ENCODE data around the gene APOO. TPM values are rescaled to one million over a fixed set of nuclear protein-coding genes. Genes with fewer than 3 reads are reported as not detected.

APOO gene
- total and polyA plus RNA-seq, 9 donors, result 6.0 to 39.5 (median 13.3) TPM

DNA sequence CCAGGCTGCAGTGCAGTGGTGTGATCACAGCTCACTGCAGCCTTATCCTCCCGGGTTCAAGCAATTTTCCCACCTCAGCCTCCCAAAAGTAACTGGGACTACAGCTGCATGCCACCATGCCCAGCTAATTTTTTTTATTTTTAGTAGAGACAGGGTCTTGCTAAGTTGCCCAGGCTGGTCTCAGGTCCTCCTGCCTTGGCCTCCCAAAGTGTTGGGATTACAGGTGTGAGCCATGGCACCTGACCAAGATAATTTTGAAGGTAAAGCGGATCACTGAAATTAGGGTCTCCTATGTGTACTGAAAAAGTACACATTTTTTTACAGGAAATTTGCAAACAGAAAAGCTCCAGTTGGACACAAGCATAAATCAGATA, 120.0 kb downstream of the APOO start:
- intact Hi-C loops (cut with DNase I), result loop anchor here in 1 of 4 donors (10.0 kb wide), 1 partner anchor 117 kb away; the partner anchor contains the start of genes APOO and CXorf58
- Histone ChIP-seq H3K27ac (no peak overlapping the region), H3K4me3 (no peak overlapping the region), H3K4me1 (ENCODE audit: insufficient read depth) (peaks cover 2% of the 10 kb centered on the region), H3K27me3 (no peaks in the 10 kb centered on the region), H3K36me3 (no peaks in the 10 kb centered on the region), H3K9me3 (no peaks in the 10 kb centered on the region)
- TF ChIP-seq POLR2A (IDR thresholded peaks at IDR 0.05) (no peak), EP300 (IDR thresholded peaks at IDR 0.05) (no peak)
- TF ChIP-seq, protein P1, sequence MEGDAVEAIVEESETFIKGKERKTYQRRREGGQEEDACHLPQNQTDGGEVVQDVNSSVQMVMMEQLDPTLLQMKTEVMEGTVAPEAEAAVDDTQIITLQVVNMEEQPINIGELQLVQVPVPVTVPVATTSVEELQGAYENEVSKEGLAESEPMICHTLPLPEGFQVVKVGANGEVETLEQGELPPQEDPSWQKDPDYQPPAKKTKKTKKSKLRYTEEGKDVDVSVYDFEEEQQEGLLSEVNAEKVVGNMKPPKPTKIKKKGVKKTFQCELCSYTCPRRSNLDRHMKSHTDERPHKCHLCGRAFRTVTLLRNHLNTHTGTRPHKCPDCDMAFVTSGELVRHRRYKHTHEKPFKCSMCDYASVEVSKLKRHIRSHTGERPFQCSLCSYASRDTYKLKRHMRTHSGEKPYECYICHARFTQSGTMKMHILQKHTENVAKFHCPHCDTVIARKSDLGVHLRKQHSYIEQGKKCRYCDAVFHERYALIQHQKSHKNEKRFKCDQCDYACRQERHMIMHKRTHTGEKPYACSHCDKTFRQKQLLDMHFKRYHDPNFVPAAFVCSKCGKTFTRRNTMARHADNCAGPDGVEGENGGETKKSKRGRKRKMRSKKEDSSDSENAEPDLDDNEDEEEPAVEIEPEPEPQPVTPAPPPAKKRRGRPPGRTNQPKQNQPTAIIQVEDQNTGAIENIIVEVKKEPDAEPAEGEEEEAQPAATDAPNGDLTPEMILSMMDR (IDR thresholded peaks at IDR 0.05), result no peak
- no peak for DNase-seq
- 76 to 88% (median 87%) methylated on average over 2 of the region's 2 CpGs for WGBS, 3 donors

DNA sequence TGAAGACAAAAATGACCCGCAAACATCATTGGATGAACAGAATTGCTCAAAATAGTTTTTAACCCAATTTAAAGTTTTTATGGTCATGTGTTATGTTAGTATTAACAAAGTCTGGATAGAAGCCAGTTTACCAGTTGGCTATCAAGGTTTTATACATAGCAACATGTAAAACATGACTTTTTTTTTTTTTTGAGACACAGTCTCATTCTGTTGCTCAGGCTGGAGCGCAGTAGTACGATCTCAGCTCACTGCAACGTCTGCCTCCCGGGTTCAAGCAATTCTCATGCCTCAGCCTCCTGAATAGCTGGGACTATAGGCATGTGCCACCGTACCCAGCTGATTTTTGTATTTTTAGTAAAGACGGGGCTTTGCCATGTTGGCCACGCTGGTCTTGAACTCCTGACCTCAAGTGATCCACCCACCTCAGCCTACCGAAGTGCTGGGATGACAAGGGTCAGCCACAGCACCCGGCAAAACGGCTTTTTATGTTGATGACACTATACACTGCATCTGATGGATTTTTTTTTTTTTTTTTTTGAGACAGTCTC, 121.4 kb downstream of the APOO start:
- Histone ChIP-seq H3K4me3 (no peak overlapping the region), H3K36me3 (no peaks in the 10 kb centered on the region), H3K27ac (no peak overlapping the region), H3K27me3 (no peaks in the 10 kb centered on the region), H3K9me3 (no peaks in the 10 kb centered on the region), H3K4me1 (ENCODE audit: insufficient read depth) (peaks cover 2% of the 10 kb centered on the region)
- 72 to 78% (median 74%) methylated on average over 11 of the region's 11 CpGs for WGBS, 3 donors
- intact Hi-C loops (cut with DNase I), result loop anchor here in 1 of 4 donors (10.0 kb wide), 1 partner anchor 118 kb away; the partner anchor contains the start of genes APOO and CXorf58
- TF ChIP-seq, protein P1 (IDR thresholded peaks at IDR 0.05), result no peak
- TF ChIP-seq POLR2A (IDR thresholded peaks at IDR 0.05) (no peak), EP300 (IDR thresholded peaks at IDR 0.05) (no peak)
- no peak for DNase-seq

DNA sequence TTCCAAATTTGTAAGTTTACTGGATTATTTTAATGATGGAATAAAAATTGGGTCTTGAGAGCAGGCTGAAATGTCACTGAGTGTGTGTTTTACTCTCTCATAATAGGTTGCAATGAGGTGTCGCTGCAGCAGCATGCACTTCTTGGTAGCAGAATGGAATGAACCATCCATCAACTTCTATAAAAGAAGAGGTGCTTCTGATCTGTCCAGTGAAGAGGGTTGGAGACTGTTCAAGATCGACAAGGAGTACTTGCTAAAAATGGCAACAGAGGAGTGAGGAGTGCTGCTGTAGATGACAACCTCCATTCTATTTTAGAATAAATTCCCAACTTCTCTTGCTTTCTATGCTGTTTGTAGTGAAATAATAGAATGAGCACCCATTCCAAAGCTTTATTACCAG, 122.2 kb downstream of the APOO start:
- TF ChIP-seq POLR2A (IDR thresholded peaks at IDR 0.05) (no peak), EP300 (IDR thresholded peaks at IDR 0.05) (no peak)
- TF ChIP-seq, protein P1 (IDR thresholded peaks at IDR 0.05), result no peak
- intact Hi-C loops (cut with DNase I), result loop anchor here in 1 of 4 donors (10.0 kb wide), 1 partner anchor 119 kb away; the partner anchor contains the start of genes APOO and CXorf58
- peaks cover 2% of the 10 kb centered on the region for H3K4me1 ChIP-seq (ENCODE audit: insufficient read depth)
- WGBS, 3 donors, result 70 to 71% (median 71%) methylated on average over 2 of the region's 2 CpGs
- no peaks in the 10 kb centered on the region for H3K9me3 ChIP-seq
- H3K4me3 ChIP-seq, result no peak overlapping the region
- no peaks in the 10 kb centered on the region for H3K27me3 ChIP-seq
- H3K27ac ChIP-seq, result no peak overlapping the region
- H3K36me3 ChIP-seq, result no peaks in the 10 kb centered on the region
- no peak for DNase-seq

DNA sequence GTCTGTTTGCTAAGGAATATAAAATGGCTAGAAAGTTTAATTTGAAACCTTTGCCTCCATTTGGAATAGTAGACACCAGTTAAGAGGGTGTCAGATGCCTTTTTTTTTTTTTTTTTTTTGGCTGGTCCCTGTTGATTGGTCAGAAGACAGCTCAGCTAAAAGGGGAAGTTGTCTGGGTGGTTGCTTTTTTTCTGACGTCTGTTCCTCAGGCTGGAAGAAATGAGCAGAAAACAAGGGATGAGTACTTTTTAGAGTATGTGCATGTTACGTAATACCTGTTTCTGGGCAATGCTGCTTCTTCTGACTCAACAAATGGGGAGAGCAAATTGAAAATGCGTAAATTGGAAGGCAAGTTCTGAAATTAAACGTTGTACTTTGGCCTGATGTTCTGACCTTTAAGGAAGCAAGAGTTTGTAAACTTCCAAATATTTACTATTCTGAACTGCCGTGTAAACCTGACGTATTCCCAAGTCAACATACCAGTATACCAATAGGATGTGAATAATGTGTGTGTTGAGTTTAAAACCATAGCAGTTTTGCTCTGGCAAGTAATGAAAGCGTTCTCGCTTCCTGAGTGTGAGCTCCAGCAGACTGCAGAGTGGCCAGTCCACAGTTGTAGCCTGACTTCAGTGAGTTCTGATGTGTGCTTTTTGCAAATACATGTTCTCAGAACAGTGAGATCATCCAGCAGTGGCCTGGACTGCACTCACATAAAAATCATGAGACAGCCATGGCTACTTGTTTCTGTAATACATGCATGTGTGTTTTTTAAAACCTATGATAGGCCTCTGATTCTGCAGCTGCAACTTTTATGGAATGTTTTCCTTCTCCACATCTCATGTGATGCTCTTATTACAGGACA, 123.0 kb downstream of the APOO start:
- no peaks in the 10 kb centered on the region for H3K9me3 ChIP-seq
- no peaks in the 10 kb centered on the region for H3K36me3 ChIP-seq
- peaks cover 2% of the 10 kb centered on the region for H3K4me1 ChIP-seq (ENCODE audit: insufficient read depth)
- intact Hi-C loops (cut with DNase I), result loop anchor here in 2 of 4 donors (5.0 to 10.0 kb wide), 2 partner anchors 118 to 120 kb away; partner anchors contain the start of genes APOO (in 1 of the 2) and CXorf58 (in 1 of the 2)
- H3K4me3 ChIP-seq, result peak overlapping the region; percentile 54
- H3K27ac ChIP-seq, result peak overlapping the region in 1 of 2 donors; percentile 83
- no peaks in the 10 kb centered on the region for H3K27me3 ChIP-seq
- WGBS, 3 donors, result 53 to 63% (median 56%) methylated on average over 8 of the region's 8 CpGs
- TF ChIP-seq, protein P1 (IDR thresholded peaks at IDR 0.05), result no peak
- no peak for TF ChIP-seq POLR2A (IDR thresholded peaks at IDR 0.05)
- TF ChIP-seq EP300 (IDR thresholded peaks at IDR 0.05), result no peak
- DNase-seq, result no peak
